Endothelial cell of umbilical vein (primary cell): Measurements from ENCODE around the gene TMEM250. TPM values are rescaled to one million over a fixed set of nuclear protein-coding genes. Genes with fewer than 3 reads are reported as not detected.

Source experiments
- BruUV-seq: library from RNA; stranded (reverse); fragments of 400-500 nt; replicated peaks from 2 replicates; lab custom pipeline; 2021; lab: Mats Ljungman, UMichigan
- CTCF ChIA-PET: fragments of 300-600, 350-600 bp; sonication (Branson Sonifier 250); formaldehyde crosslinking; loops from one replicate; lab custom pipeline; 2021; ENCODE audit warnings: antibody characterized with exemption, inconsistent platforms; lab: Charles Lee
- POLR2A ChIA-PET: fragments of 300-600, 350-600 bp; sonication (Branson Sonifier 250); formaldehyde crosslinking; loops from one replicate; lab custom pipeline; 2021; ENCODE audit warnings: antibody characterized with exemption, inconsistent platforms; lab: Charles Lee
- DNase-seq: peaks from one replicate; pipeline ENCODE4 v3.0.0-alpha.2; 2011; ENCODE audit warnings: low read depth, low spot score
- FAIRE-seq: peaks from 2 replicates; lab custom pipeline; 2011; peaks lifted over from hg19 to GRCh38; lab: Jason Lieb, UNC
- H2AFZ ChIP-seq: 2 replicates; pipeline ENCODE4 v1.6.0; 2012; ENCODE audit warnings: low read depth, low read length, control low read depth, inconsistent platforms
- H3K27ac ChIP-seq: 2 replicates; pipeline ENCODE4 v1.5.1; 2011; ENCODE audit warnings: low read depth, mild to moderate bottlenecking, control low read depth, low read length, moderate library complexity; ENCODE audit not compliant: insufficient read depth
- H3K27me3 ChIP-seq, 2 experiments: 2 replicates each; pipeline versions ENCODE4 v1.6.0 to v1.6.1; 2011; ENCODE audit warnings: low read length in 2 of 2, mixed read lengths in 1 of 2; ENCODE audit not compliant: control insufficient read depth in 2 of 2, insufficient read depth in 2 of 2
- H3K36me3 ChIP-seq, 2 experiments: 2 replicates in 1 of 2; 3 replicates in 1 of 2; pipeline ENCODE4 v1.5.1; 2011; ENCODE audit warnings: low read length in 2 of 2, mild to moderate bottlenecking in 1 of 2, moderate library complexity in 1 of 2; ENCODE audit not compliant: control insufficient read depth in 2 of 2, insufficient read depth in 2 of 2; ENCODE audit errors: extremely low read depth in 1 of 2
- H3K4me1 ChIP-seq: 3 replicates; pipeline ENCODE4 v1.5.1; 2011; ENCODE audit warnings: mild to moderate bottlenecking, low read length; ENCODE audit not compliant: control insufficient read depth, insufficient read depth; ENCODE audit errors: extremely low read depth
- H3K4me2 ChIP-seq: 2 replicates; pipeline ENCODE4 v1.6.1; 2011; ENCODE audit warnings: low read length, control low read depth, mixed read lengths; ENCODE audit not compliant: insufficient read depth
- H3K4me3 ChIP-seq, 3 experiments: fragments of 200-600 bp in 1 of 3; sonication (generic), shearing (Covaris generic) in 1 of 3; replicated peaks in 1 of 3; 2 replicates each; pipeline ENCODE4 v1.5.1; 2011 to 2016; ENCODE audit warnings: control low read depth in 3 of 3, low read length in 3 of 3, mild to moderate bottlenecking in 2 of 3, inconsistent platforms in 1 of 3, low read depth in 1 of 3, moderate library complexity in 1 of 3; ENCODE audit not compliant: insufficient read depth in 1 of 3
- H3K79me2 ChIP-seq: 2 replicates; pipeline ENCODE4 v1.6.0; 2012; ENCODE audit warnings: low read length, inconsistent platforms; ENCODE audit not compliant: control insufficient read depth, insufficient read depth
- H3K9ac ChIP-seq: replicated peaks from 2 replicates; pipeline ENCODE3; 2011; ENCODE audit warnings: low read length, control low read depth; ENCODE audit not compliant: insufficient read depth; ENCODE audit errors: extremely low read depth
- H3K9me1 ChIP-seq: replicated peaks from 3 replicates; pipeline ENCODE4 v1.6.0; 2011; ENCODE audit warnings: mild to moderate bottlenecking, low read length; ENCODE audit not compliant: control insufficient read depth, insufficient read depth; ENCODE audit errors: extremely low read depth
- H3K9me3 ChIP-seq: replicated peaks from 2 replicates; pipeline ENCODE4 v1.5.1; 2012; ENCODE audit warnings: low read length, inconsistent platforms; ENCODE audit not compliant: control insufficient read depth, insufficient read depth
- H4K20me1 ChIP-seq: replicated peaks from 2 replicates; pipeline ENCODE3; 2011; ENCODE audit warnings: mild to moderate bottlenecking, low read length; ENCODE audit not compliant: control insufficient read depth, insufficient read depth; ENCODE audit errors: extremely low read depth
- EZH2 ChIP-seq: IDR thresholded peaks from 2 replicates; pipeline ENCODE4 v1.6.1; 2012; ENCODE audit warnings: borderline replicate concordance, low read depth, mild to moderate bottlenecking, moderate library complexity, low read length, inconsistent platforms; ENCODE audit not compliant: severe bottlenecking
- FOS ChIP-seq: IDR thresholded peaks from 2 replicates; pipeline ENCODE4 v1.6.1; 2011; ENCODE audit warnings: mild to moderate bottlenecking, low read length, moderate library complexity, borderline replicate concordance; ENCODE audit not compliant: insufficient read depth
- GATA2 ChIP-seq: IDR thresholded peaks from 2 replicates; pipeline ENCODE4 v1.7.0; 2011; ENCODE audit warnings: low read depth, mild to moderate bottlenecking, moderate library complexity, mixed read lengths, low read length; ENCODE audit not compliant: insufficient read length, insufficient read depth
- JUN ChIP-seq: IDR thresholded peaks from 2 replicates; pipeline ENCODE4 v1.6.1; 2011; ENCODE audit warnings: borderline replicate concordance, low read depth; ENCODE audit not compliant: insufficient read length, insufficient read depth
- MYC ChIP-seq: IDR thresholded peaks from one replicate; pipeline ENCODE4 v1.6.1; 2011; ENCODE audit warnings: mild to moderate bottlenecking, low read depth, low read length
- POLR2A ChIP-seq: IDR thresholded peaks from 2 replicates; pipeline ENCODE4 v1.6.1; 2012; ENCODE audit warnings: low read depth, mild to moderate bottlenecking, control low read depth, low read length
- POLR2AphosphoS5 ChIP-seq: IDR thresholded peaks from 2 replicates; pipeline ENCODE4 v1.6.1; 2012; ENCODE audit warnings: low read depth, mild to moderate bottlenecking, control low read depth, low read length, moderate library complexity; ENCODE audit not compliant: insufficient read depth
- dilution Hi-C: fragments of 300-500 bp; cut with MboI; formaldehyde crosslinking; loops from one replicate; pipeline ENCODE4 v1.15.0; 2019; ENCODE audit warnings: low sequenced_read_pairs; ENCODE audit not compliant: extremely low pct_ligation_motif_present
- intact Hi-C: fragments of 100-400 bp; cut with micrococcal nuclease; formaldehyde crosslinking; loops from one replicate; pipeline ENCODE4 v1.10.0; 2022
- polyA plus RNA-seq, 4 experiments: library from polyadenylated mRNA; depleted of rRNA in 3 of 4; stranded (reverse) in 3 of 4; unstranded in 1 of 4; fragments of >200 nt; gene quantifications; 2 replicates each; pipeline versions ENCODE4 v1.2.1 to v1.2.3, GENCODE V29; 2011 to 2012; ENCODE audit warnings: missing spikeins in 1 of 4
- total RNA-seq: library from RNA; stranded (reverse); gene quantifications from 2 replicates; pipeline ENCODE4 v1.2.3, GENCODE V29; 2021
- TF ChIP-seq, protein P1 (sequence below), 2 donors: IDR thresholded peaks; 1 replicate in 1 of 2; 2 replicates in 1 of 2; pipeline ENCODE4 v1.5.1; 2011; ENCODE audit warnings: low read length in 2 of 2, mild to moderate bottlenecking in 2 of 2, moderate library complexity in 2 of 2, control low read depth in 1 of 2, inconsistent platforms in 1 of 2, low read depth in 1 of 2; ENCODE audit not compliant: insufficient read depth in 1 of 2; ENCODE audit errors: extremely low read depth in 1 of 2
- TF ChIP-seq, protein P2 (sequence below): IDR thresholded peaks from 2 replicates; pipeline ENCODE4 v1.6.1; 2011; ENCODE audit not compliant: insufficient read depth, insufficient read length

Gene TMEM250
- total and polyA plus RNA-seq, 2 donors (not counting 3 experiments of a cell fraction or from before 2014, with no cell fraction given) = 24.9 to 49.9 TPM

DNA sequence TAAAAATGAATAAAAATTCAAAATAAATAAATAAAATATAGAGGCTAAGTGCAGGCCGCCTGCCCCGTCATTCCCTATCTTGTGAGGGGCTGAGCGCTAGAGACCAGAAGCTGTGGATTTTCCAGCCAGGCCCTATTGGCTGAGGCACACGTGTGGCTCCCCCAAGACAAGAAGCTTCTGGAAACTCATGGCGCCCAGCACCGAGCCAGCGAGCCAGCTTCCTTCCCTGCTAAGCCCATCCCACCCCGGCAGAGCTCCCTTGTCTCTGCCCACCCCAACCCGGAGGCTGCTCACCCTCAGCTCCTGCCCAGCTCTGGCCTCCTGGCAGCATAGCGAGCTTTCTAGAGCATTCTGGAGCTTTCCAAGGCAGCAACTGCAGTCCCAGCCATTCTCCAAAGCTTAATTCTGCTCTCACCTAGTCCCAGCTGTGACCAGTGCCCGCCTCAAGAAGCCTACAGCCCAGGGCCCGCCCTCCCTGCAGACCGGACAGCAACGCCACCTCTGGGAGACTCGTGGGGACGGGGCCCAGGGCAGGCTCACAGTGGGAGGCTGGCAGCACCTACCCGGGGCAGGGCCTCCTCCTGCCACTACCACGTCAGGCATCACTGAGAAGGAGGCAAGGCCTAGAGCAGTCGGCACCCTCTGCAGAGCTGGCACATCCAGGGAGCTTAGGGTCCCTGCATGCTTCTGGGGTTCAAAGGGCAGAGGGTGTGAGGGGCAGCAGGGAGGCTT lies 23.2 kb upstream of the TMEM250 start:
- no peak overlapping the region for H3K4me3 ChIP-seq
- dilution Hi-C loops = no loop called here
- no peak overlapping the region for H2AFZ ChIP-seq
- no peak overlapping the region for H3K27ac ChIP-seq
- no peaks in the 10 kb centered on the region for H3K79me2 ChIP-seq
- no peak for DNase-seq
- POLR2A ChIA-PET = no interaction called here
- H3K4me1 ChIP-seq = no peaks in the 10 kb centered on the region
- peaks cover 2% of the 10 kb centered on the region in 2 experiments for H3K27me3 ChIP-seq
- no peak overlapping the region for H3K9ac ChIP-seq
- H3K4me2 ChIP-seq = no peak overlapping the region
- H3K9me3 ChIP-seq = no peaks in the 10 kb centered on the region
- no peaks in the 10 kb centered on the region for H3K9me1 ChIP-seq
- FAIRE-seq = no peak
- CTCF ChIA-PET = interaction anchor here (0.8 to 1.5 kb wide), 15 partner anchors 9 to 174 kb away, joined by 3 to 13 read pairs (median 3); no protein-coding TSS in a partner anchor
- no TSS peak for BruUV-seq
- TF ChIP-seq, protein P1, sequence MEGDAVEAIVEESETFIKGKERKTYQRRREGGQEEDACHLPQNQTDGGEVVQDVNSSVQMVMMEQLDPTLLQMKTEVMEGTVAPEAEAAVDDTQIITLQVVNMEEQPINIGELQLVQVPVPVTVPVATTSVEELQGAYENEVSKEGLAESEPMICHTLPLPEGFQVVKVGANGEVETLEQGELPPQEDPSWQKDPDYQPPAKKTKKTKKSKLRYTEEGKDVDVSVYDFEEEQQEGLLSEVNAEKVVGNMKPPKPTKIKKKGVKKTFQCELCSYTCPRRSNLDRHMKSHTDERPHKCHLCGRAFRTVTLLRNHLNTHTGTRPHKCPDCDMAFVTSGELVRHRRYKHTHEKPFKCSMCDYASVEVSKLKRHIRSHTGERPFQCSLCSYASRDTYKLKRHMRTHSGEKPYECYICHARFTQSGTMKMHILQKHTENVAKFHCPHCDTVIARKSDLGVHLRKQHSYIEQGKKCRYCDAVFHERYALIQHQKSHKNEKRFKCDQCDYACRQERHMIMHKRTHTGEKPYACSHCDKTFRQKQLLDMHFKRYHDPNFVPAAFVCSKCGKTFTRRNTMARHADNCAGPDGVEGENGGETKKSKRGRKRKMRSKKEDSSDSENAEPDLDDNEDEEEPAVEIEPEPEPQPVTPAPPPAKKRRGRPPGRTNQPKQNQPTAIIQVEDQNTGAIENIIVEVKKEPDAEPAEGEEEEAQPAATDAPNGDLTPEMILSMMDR (IDR thresholded peaks at IDR 0.05; ENCODE audit: extremely low read depth in 1 of 2, insufficient read depth in 1 of 2, low read depth in 1 of 2, low read length in 2 of 2) = no peak
- no peak for TF ChIP-seq POLR2A
- TF ChIP-seq POLR2AphosphoS5 = no peak
- no peak for TF ChIP-seq JUN
- no peak for TF ChIP-seq EZH2
- no peak for TF ChIP-seq GATA2
- TF ChIP-seq, protein P2, sequence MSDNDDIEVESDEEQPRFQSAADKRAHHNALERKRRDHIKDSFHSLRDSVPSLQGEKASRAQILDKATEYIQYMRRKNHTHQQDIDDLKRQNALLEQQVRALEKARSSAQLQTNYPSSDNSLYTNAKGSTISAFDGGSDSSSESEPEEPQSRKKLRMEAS = no peak
- no peak for TF ChIP-seq MYC
- TF ChIP-seq FOS = no peak
- H4K20me1 ChIP-seq = no peaks in the 10 kb centered on the region
- intact Hi-C loops = no loop called here
- H3K36me3 ChIP-seq = no peaks in the 10 kb centered on the region
